HPDE6-E6E7 (cell line): ENCODE results near the gene ZMYM3.

Source experiments
- DNase-seq: peaks from one replicate; pipeline ENCODE4 v3.0.0; 2011; ENCODE audit warnings: missing footprints; ENCODE audit errors: extremely low spot score

Gene ZMYM3

GRCh38 chrX:71253253-71254091 lies 468 bp downstream of the ZMYM3 start:
- no peak for DNase-seq

- DNase-seq, result no peak
These were observed 1.7 kb downstream of the ZMYM3 start for GRCh38 chrX:71252221-71252620.

GRCh38 chrX:71251466-71251973 lies 2.4 kb downstream of the ZMYM3 start:
- no peak for DNase-seq

- no peak for DNase-seq
These were observed 3.1 kb downstream of the ZMYM3 start for GRCh38 chrX:71250841-71251240.

GRCh38 chrX:71245159-71245558 lies 8.8 kb downstream of the ZMYM3 start:
- DNase-seq, result no peak

GRCh38 chrX:71244359-71245128 lies 9.4 kb downstream of the ZMYM3 start:
- no peak for DNase-seq

- DNase-seq, result no peak
These were observed 12.6 kb downstream of the ZMYM3 start for GRCh38 chrX:71241301-71241700.

- no peak for DNase-seq
These were observed 14.2 kb downstream of the ZMYM3 start for GRCh38 chrX:71239781-71240180.

- no peak for DNase-seq
These were observed 17.1 kb downstream of the ZMYM3 start for GRCh38 chrX:71236836-71237235.

GRCh38 chrX:71235482-71235881 lies 18.5 kb downstream of the ZMYM3 start:
- DNase-seq, result no peak

- DNase-seq, result no peak
These were observed 25.8 kb downstream of the ZMYM3 start for GRCh38 chrX:71228063-71228642.

- DNase-seq, result no peak
These were observed 26.4 kb downstream of the ZMYM3 start for GRCh38 chrX:71227370-71228062.

- DNase-seq, result no peak
These were observed 28.3 kb downstream of the ZMYM3 start for GRCh38 chrX:71225676-71226075.

- no peak for DNase-seq
These were observed 28.9 kb downstream of the ZMYM3 start for GRCh38 chrX:71225009-71225408.

GRCh38 chrX:71224098-71224708 lies 29.7 kb downstream of the ZMYM3 start:
- no peak for DNase-seq

- DNase-seq, result no peak
These were observed 31.0 kb downstream of the ZMYM3 start, which contains the start of gene GJB1 for GRCh38 chrX:71222929-71223328. GJB1 (plus strand) TSS chrX:71223224; CDS start chrX:71223708, 484 bp downstream.

- no peak for DNase-seq
These were observed 32.8 kb downstream of the ZMYM3 start for GRCh38 chrX:71221145-71221544.

GRCh38 chrX:71217298-71217697 lies 36.6 kb downstream of the ZMYM3 start:
- DNase-seq, result no peak

GRCh38 chrX:71216485-71216884 lies 37.5 kb downstream of the ZMYM3 start:
- no peak for DNase-seq

GRCh38 chrX:71215338-71215912 lies 38.5 kb downstream of the ZMYM3 start:
- DNase-seq, result no peak
